Measurements from ENCODE around the gene MIF4GD. TPM values are rescaled to one million over a fixed set of nuclear protein-coding genes. Genes with fewer than 3 reads are reported as not detected.

Gene MIF4GD
- total and polyA plus RNA-seq, 2 of the 4 experiments (the other 2 are of a cell fraction), result 4.1 to 6.9 TPM

- peaks cover 26% of the 10 kb centered on the region for H3K36me3 ChIP-seq (ENCODE audit: control insufficient read depth, insufficient read depth, low read length)
- H2AK5ac ChIP-seq (ENCODE audit: low read depth, low read length), result no peak overlapping the region
- BruUV-seq (replicated peaks), result no TSS peak
- H3K27me3 ChIP-seq (ENCODE audit: control insufficient read depth, insufficient read depth, low read length), result no peaks in the 10 kb centered on the region
- H3K14ac ChIP-seq (replicated peaks; ENCODE audit: low read depth, low read length), result no peak overlapping the region
- H2AFZ ChIP-seq (replicated peaks; ENCODE audit: low read length, poor library complexity), result no peak overlapping the region
- H2BK5ac ChIP-seq (ENCODE audit: low read depth, low read length, poor library complexity, severe bottlenecking), result no peak overlapping the region
- ChIA-PET POLR2A (ENCODE audit: unreplicated experiment) (no interaction called here), CTCF (no interaction called here)
- no CpG with 5 or more reads among the region's 2 CpGs for WGBS, 2 experiments (ENCODE audit: extremely low coverage in 2 of 2, insufficient read length in 1 of 2)
- no peak overlapping the region for H3K4ac ChIP-seq (ENCODE audit: low read depth, low read length)
- dilution Hi-C loops (cut with HindIII; ENCODE audit: low sequenced_read_pairs, unreplicated experiment), result no loop called here
- no peak overlapping the region for H4K5ac ChIP-seq (ENCODE audit: low read depth, low read length)
- no peak overlapping the region for H3K27ac ChIP-seq (ENCODE audit: insufficient read depth, low read length)
- peaks cover 6% of the 10 kb centered on the region for H3K4me1 ChIP-seq (ENCODE audit: control insufficient read depth, insufficient read depth, low read length)
- no peak overlapping the region for H2BK120ac ChIP-seq (ENCODE audit: low read depth, low read length)
- H3K79me1 ChIP-seq (ENCODE audit: low read depth in 1 of 2, low read length in 2 of 2), result peaks cover 18% of the 10 kb centered on the region in 2 experiments; a peak in 3 of 4 replicates
- no peak overlapping the region for H3K9ac ChIP-seq (ENCODE audit: low read depth, low read length)
- no peak overlapping the region for H2AK9ac ChIP-seq (replicated peaks; ENCODE audit: low read depth, low read length, poor library complexity)
- TF ChIP-seq RCOR1 (IDR thresholded peaks at IDR 0.05; ENCODE audit: insufficient replicate concordance, low read length) (no peak), POLR2A (IDR thresholded peaks at IDR 0.05; ENCODE audit: low read depth, low read length) (no peak), MAZ (IDR thresholded peaks at IDR 0.05; ENCODE audit: borderline replicate concordance, low read depth, low read length) (no peak), FOS (IDR thresholded peaks at IDR 0.05; ENCODE audit: low read depth, low read length) (no peak), SMC3 (IDR thresholded peaks at IDR 0.05; ENCODE audit: low read depth, low read length) (no peak), CHD1 (IDR thresholded peaks at IDR 0.05; ENCODE audit: low read depth, low read length) (no peak), NFE2L2 (IDR thresholded peaks at IDR 0.05; ENCODE audit: low read depth, low read length) (no peak)
- TF ChIP-seq, protein P1, sequence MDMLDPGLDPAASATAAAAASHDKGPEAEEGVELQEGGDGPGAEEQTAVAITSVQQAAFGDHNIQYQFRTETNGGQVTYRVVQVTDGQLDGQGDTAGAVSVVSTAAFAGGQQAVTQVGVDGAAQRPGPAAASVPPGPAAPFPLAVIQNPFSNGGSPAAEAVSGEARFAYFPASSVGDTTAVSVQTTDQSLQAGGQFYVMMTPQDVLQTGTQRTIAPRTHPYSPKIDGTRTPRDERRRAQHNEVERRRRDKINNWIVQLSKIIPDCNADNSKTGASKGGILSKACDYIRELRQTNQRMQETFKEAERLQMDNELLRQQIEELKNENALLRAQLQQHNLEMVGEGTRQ (IDR thresholded peaks at IDR 0.05; ENCODE audit: low read depth, low read length), result no peak
- TF ChIP-seq, protein P2, sequence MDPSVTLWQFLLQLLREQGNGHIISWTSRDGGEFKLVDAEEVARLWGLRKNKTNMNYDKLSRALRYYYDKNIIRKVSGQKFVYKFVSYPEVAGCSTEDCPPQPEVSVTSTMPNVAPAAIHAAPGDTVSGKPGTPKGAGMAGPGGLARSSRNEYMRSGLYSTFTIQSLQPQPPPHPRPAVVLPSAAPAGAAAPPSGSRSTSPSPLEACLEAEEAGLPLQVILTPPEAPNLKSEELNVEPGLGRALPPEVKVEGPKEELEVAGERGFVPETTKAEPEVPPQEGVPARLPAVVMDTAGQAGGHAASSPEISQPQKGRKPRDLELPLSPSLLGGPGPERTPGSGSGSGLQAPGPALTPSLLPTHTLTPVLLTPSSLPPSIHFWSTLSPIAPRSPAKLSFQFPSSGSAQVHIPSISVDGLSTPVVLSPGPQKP (IDR thresholded peaks at IDR 0.05; ENCODE audit: borderline replicate concordance, low read depth, low read length), result no peak
- intact Hi-C loops (cut with micrococcal nuclease), result no loop called here
- H3K4me2 ChIP-seq (ENCODE audit: low read depth, low read length), result no peak overlapping the region
- no peak overlapping the region for H4K91ac ChIP-seq (ENCODE audit: insufficient read depth, low read depth, low read length)
- in situ Hi-C loops (cut with MboI; ENCODE audit: low sequenced_read_pairs), result no loop called here
- no peaks in the 10 kb centered on the region for H4K20me1 ChIP-seq (ENCODE audit: insufficient read depth, low read length)
- no peak for DNase-seq
- H3K23ac ChIP-seq (ENCODE audit: low read depth, low read length), result no peak overlapping the region
- H2BK15ac ChIP-seq (ENCODE audit: low read depth, low read length), result no peak overlapping the region
- no peaks in the 10 kb centered on the region for H3K9me3 ChIP-seq (ENCODE audit: control insufficient read depth, insufficient read depth, low read length)
- no peak overlapping the region for H3K56ac ChIP-seq (ENCODE audit: extremely low read depth, insufficient read depth, low read length)
- no peaks in the 10 kb centered on the region for H3K9me1 ChIP-seq (ENCODE audit: insufficient read depth, low read length)
- no peak for ATAC-seq (ENCODE audit: low read depth)
- no peak overlapping the region for H3K4me3 ChIP-seq (ENCODE audit: insufficient read depth, low read depth, low read length)
- H2BK20ac ChIP-seq (ENCODE audit: low read depth, low read length), result no peak overlapping the region
- H4K8ac ChIP-seq (ENCODE audit: low read depth in 2 of 2, low read length in 2 of 2), result no peak overlapping the region
- H3K18ac ChIP-seq (ENCODE audit: low read depth, low read length), result no peak overlapping the region
Measured at GRCh38 chr17:75267153-75267410, 3.9 kb downstream of the MIF4GD start.

Data from IMR-90 (cell line).